Stimulated activated naive CD8-positive, alpha-beta T cell treated with anti-CD3 and anti-CD28 coated beads, Interleukin-15, Interleukin-2, amounts not matched to agents 100 ng/mL and 50 ng/mL, for 24 hours (primary cell): ENCODE data around the gene TMPRSS11B.

Experiments used
- H3K27ac Mint-ChIP-seq: one replicate; pipeline ENCODE4 v1.8.0; 2021; ENCODE audit warnings: mild to moderate bottlenecking, mixed read lengths
- H3K27me3 Mint-ChIP-seq: one replicate; pipeline ENCODE4 v1.8.0; 2021; ENCODE audit warnings: mixed read lengths
- H3K36me3 Mint-ChIP-seq: one replicate; pipeline ENCODE4 v1.8.0; 2021; ENCODE audit warnings: low read depth, mixed read lengths
- H3K4me1 Mint-ChIP-seq: one replicate; pipeline ENCODE4 v1.8.0; 2021; ENCODE audit warnings: low read depth, mixed read lengths
- H3K4me3 Mint-ChIP-seq: one replicate; pipeline ENCODE4 v1.8.0; 2021; ENCODE audit warnings: mild to moderate bottlenecking, mixed read lengths
- H3K9me3 Mint-ChIP-seq: one replicate; pipeline ENCODE4 v1.8.0; 2021; ENCODE audit warnings: mixed read lengths

TMPRSS11B gene

GRCh38 chr4:68180849-68181526, 64.5 kb downstream of the TMPRSS11B start:
- Mint-ChIP-seq H3K27ac (no peak overlapping the region), H3K27me3 (peaks cover 11% of the 10 kb centered on the region), H3K9me3 (no peaks in the 10 kb centered on the region), H3K36me3 (no peaks in the 10 kb centered on the region), H3K4me3 (no peak overlapping the region), H3K4me1 (no peaks in the 10 kb centered on the region)

DNA sequence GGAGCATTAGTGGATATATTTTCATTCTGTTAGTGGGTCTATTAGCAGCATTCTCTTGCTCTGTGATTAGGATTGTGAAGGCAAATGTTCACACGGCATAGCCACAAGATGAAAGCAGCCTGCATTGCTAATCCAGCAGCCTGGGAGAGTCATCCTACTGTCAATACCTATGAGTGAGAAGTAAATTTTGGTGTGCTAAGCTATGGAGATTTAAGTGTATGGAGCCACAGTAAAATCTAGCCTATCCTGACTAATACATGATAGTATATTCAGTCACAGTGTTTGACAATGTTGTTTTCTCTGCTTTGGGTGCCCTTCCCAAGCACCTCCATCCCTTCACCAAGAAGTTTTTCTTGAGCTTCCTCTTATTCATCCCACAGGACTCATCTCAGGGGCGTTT, 68.6 kb downstream of the TMPRSS11B start:
- no peak overlapping the region for H3K27ac Mint-ChIP-seq
- H3K9me3 Mint-ChIP-seq, result no peaks in the 10 kb centered on the region
- H3K4me1 Mint-ChIP-seq, result no peaks in the 10 kb centered on the region
- H3K36me3 Mint-ChIP-seq, result no peaks in the 10 kb centered on the region
- H3K27me3 Mint-ChIP-seq, result peaks cover 15% of the 10 kb centered on the region
- H3K4me3 Mint-ChIP-seq, result no peak overlapping the region
